OCI-LY7 (cell line): ENCODE data around the gene PLXNC1. TPM values are rescaled to one million over a fixed set of nuclear protein-coding genes. Genes with fewer than 3 reads are reported as not detected.
A peak's percentile ranks its signal among the peaks of the same experiment; 100 is the strongest.
"Not testable (repeated sequence)": the region's sequence is repeated elsewhere in the genome, so short reads cannot be mapped to it uniquely, and the experiment has no call there.

Source experiments
- BruUV-seq: library from RNA; stranded (reverse); fragments of 400-500 nt; replicated peaks from 2 replicates; lab custom pipeline; 2021; lab: Mats Ljungman, UMichigan
- CTCF ChIA-PET: fragments of 300-600 bp; sonication (Branson Sonifier 250); formaldehyde crosslinking; loops from one replicate; lab custom pipeline; 2022; ENCODE audit warnings: antibody characterized with exemption; ENCODE audit not compliant: unreplicated experiment; lab: Charles Lee
- POLR2A ChIA-PET: fragments of 300-600 bp; sonication (Branson Sonifier 250); formaldehyde crosslinking; loops from one replicate; lab custom pipeline; 2022; ENCODE audit warnings: antibody characterized with exemption; lab: Charles Lee
- DNase-seq: peaks from one replicate; pipeline ENCODE4 v3.0.0-alpha.2; 2015; ENCODE audit warnings: low spot score
- H2AFZ ChIP-seq: fragments of 200-600 bp; sonication (generic), shearing (Covaris generic); 2 replicates; pipeline ENCODE4 v1.6.1; 2014; ENCODE audit warnings: mild to moderate bottlenecking, antibody characterized with exemption, low read length, moderate library complexity
- H3K27ac ChIP-seq: fragments of 200-600 bp; sonication (generic); 2 replicates; pipeline ENCODE4 v1.5.1; 2014; ENCODE audit warnings: mixed run types, low read depth, mild to moderate bottlenecking, moderate library complexity, low read length, inconsistent platforms; ENCODE audit not compliant: poor library complexity, severe bottlenecking
- H3K36me3 ChIP-seq: fragments of 200-600 bp; sonication (generic); 2 replicates; pipeline ENCODE4 v1.6.1; 2014; ENCODE audit warnings: mild to moderate bottlenecking, antibody characterized with exemption, low read length, moderate library complexity, mixed read lengths; ENCODE audit not compliant: insufficient read depth
- H3K4me1 ChIP-seq: fragments of 200-600 bp; sonication (generic); 2 replicates; pipeline ENCODE4 v1.5.1; 2014; ENCODE audit warnings: mild to moderate bottlenecking, low read length; ENCODE audit not compliant: insufficient read depth, poor library complexity, severe bottlenecking
- H3K4me2 ChIP-seq: fragments of 200-600 bp; sonication (generic); 2 replicates; pipeline ENCODE4 v1.6.1; 2014; ENCODE audit warnings: mild to moderate bottlenecking, low read length
- H3K4me3 ChIP-seq: fragments of 200-600 bp; sonication (generic); 2 replicates; pipeline ENCODE4 v1.5.1; 2014; ENCODE audit warnings: mild to moderate bottlenecking, low read depth, low read length; ENCODE audit not compliant: poor library complexity, severe bottlenecking
- H3K79me2 ChIP-seq: fragments of 200-600 bp; sonication (generic); 2 replicates; pipeline ENCODE4 v1.6.1; 2016; ENCODE audit warnings: low read depth, mild to moderate bottlenecking, low read length, moderate library complexity, mixed read lengths; ENCODE audit not compliant: insufficient read depth
- H3K9me2 ChIP-seq: fragments of 200-600 bp; sonication (generic); 2 replicates; pipeline ENCODE4 v1.6.1; 2016; ENCODE audit warnings: mild to moderate bottlenecking, low read length, mixed read lengths; ENCODE audit not compliant: insufficient read depth
- H3K9me3 ChIP-seq: fragments of 200-600 bp; sonication (generic); 2 replicates; pipeline ENCODE4 v1.6.1; 2014; ENCODE audit warnings: mild to moderate bottlenecking, mixed run types, low read length, mixed read lengths
- H4K20me1 ChIP-seq: fragments of 200-600 bp; sonication (generic); 2 replicates; pipeline ENCODE4 v1.6.1; 2014; ENCODE audit warnings: mild to moderate bottlenecking, antibody characterized with exemption, low read length, moderate library complexity, mixed read lengths; ENCODE audit not compliant: insufficient read depth
- EZH2phosphoT487 ChIP-seq: fragments of 200-600 bp; sonication (generic); IDR thresholded peaks from 2 replicates; pipeline ENCODE4 v1.6.1; 2018; ENCODE audit warnings: low read depth, borderline replicate concordance, mild to moderate bottlenecking, mixed run types, antibody characterized with exemption, low read length, moderate library complexity, mixed read lengths
- intact Hi-C: fragments of 100-400 bp; cut with micrococcal nuclease; formaldehyde crosslinking; loops from one replicate; pipeline ENCODE4 v1.10.0; 2022; ENCODE audit not compliant: unreplicated experiment
- total RNA-seq, 2 experiments: library from RNA; depleted of rRNA in 1 of 2; stranded (reverse); fragments of >200 nt in 1 of 2; shearing (Covaris generic) in 1 of 2; gene quantifications; 2 replicates each; pipeline ENCODE4 v1.2.3, GENCODE V29; 2014 to 2022
- TF ChIP-seq, protein P1 (sequence below): fragments of 200-600 bp; sonication (generic); conservative IDR thresholded peaks from 2 replicates; pipeline ENCODE4 v1.5.1; 2014; ENCODE audit warnings: mild to moderate bottlenecking, antibody characterized with exemption, low read length, moderate library complexity, mixed read lengths

PLXNC1 gene
- total RNA-seq, 2 experiments from 2014 or later = 4.5 to 8.0 TPM

DNA sequence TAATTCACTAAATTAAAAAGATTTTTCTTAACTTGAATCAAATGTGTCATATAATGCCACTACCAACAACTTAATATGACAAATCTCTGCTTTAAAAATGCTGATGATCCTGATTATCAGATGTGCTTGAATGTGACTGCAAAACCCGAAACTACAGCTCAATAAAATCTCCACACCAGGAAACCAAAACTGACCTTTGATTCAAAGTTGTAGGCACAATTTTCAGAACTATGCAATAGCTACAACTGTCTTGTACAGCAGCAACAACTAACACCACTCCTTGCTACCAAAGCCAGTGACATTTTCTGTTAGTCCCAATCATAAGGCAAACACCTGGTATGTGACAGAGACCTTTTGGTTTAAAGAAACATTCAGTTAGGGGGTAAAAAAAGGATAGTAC, 164.0 kb downstream of the PLXNC1 start:
- Histone ChIP-seq H3K36me3 (peaks cover 50% of the 10 kb centered on the region), H3K9me3 (no peaks in the 10 kb centered on the region), H3K4me2 (no peak overlapping the region), H2AFZ (no peak overlapping the region), H4K20me1 (no peaks in the 10 kb centered on the region), H3K79me2 (no peaks in the 10 kb centered on the region), H3K27ac (no peak overlapping the region), H3K4me1 (peaks cover 6% of the 10 kb centered on the region), H3K4me3 (no peak overlapping the region), H3K9me2 (no peaks in the 10 kb centered on the region)
- CTCF ChIA-PET = interaction anchor here (0.9 kb wide), 1 partner anchor 9 kb away, joined by 4 read pairs; no protein-coding TSS in a partner anchor
- BruUV-seq = no TSS peak
- no peak for DNase-seq
- no peak for TF ChIP-seq EZH2phosphoT487
- TF ChIP-seq, protein P1, sequence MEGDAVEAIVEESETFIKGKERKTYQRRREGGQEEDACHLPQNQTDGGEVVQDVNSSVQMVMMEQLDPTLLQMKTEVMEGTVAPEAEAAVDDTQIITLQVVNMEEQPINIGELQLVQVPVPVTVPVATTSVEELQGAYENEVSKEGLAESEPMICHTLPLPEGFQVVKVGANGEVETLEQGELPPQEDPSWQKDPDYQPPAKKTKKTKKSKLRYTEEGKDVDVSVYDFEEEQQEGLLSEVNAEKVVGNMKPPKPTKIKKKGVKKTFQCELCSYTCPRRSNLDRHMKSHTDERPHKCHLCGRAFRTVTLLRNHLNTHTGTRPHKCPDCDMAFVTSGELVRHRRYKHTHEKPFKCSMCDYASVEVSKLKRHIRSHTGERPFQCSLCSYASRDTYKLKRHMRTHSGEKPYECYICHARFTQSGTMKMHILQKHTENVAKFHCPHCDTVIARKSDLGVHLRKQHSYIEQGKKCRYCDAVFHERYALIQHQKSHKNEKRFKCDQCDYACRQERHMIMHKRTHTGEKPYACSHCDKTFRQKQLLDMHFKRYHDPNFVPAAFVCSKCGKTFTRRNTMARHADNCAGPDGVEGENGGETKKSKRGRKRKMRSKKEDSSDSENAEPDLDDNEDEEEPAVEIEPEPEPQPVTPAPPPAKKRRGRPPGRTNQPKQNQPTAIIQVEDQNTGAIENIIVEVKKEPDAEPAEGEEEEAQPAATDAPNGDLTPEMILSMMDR = no peak
- intact Hi-C loops = no loop called here
- POLR2A ChIA-PET = no interaction called here

DNA sequence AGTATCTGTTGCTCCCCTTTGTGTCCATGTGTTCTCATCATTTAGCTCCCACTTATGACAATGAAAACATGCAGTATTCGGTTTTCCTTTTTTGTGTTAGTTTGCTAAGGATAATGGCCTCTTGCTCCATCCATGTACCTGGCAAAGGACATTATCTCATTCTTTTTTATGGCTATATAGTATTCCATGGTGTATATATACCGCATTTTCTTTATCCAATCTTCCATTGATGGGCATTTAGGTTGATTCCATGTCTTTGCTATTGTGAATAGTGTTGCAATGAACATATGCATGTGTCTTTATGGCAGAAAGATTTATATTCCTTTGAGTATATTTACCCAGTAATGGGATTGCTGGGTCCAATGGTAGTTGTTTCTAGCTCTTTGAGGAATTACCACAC, 168.2 kb downstream of the PLXNC1 start:
- intact Hi-C loops, H3K4me2 ChIP-seq, CTCF ChIA-PET, H3K9me2 ChIP-seq, H3K79me2 ChIP-seq, H3K27ac ChIP-seq, H4K20me1 ChIP-seq, H3K4me1 ChIP-seq, H3K4me3 ChIP-seq, H2AFZ ChIP-seq, BruUV-seq, DNase-seq: not testable (repeated sequence)
- Histone ChIP-seq H3K36me3 (peaks cover 25% of the 10 kb centered on the region), H3K9me3 (peaks cover 23% of the 10 kb centered on the region; the same call in 1 of the 2 replicates)
- POLR2A ChIA-PET = interaction anchor here (1.3 to 1.8 kb wide), 2 partner anchors 11 to 20 kb away, joined by 3 read pairs; no protein-coding TSS in a partner anchor

DNA sequence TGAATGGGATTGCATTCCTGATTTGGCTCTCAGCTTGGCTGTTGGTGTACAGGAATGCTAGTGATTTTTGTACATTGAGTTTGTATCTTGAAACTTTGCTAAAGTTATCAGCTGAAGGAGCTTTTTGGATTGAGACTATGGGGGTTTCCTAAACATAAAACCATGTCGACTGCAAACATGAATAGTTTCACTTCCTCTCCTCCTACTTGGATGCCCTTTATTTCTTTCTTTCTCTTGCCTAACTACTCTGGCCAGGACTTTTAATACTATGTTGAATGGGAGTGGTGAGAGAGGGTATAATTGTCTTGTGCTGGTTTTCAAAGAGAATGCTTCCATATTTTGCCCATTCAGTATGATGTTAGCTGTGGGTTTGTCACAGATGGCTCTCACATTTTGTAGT, 169.8 kb downstream of the PLXNC1 start:
- Histone ChIP-seq H3K4me1 (peaks cover 10% of the 10 kb centered on the region), H3K36me3 (peaks cover 31% of the 10 kb centered on the region), H3K79me2 (no peaks in the 10 kb centered on the region), H3K9me2 (no peaks in the 10 kb centered on the region), H3K27ac (no peak overlapping the region), H3K4me2 (no peak overlapping the region), H3K9me3 (peaks cover 23% of the 10 kb centered on the region; the same call in 1 of the 2 replicates), H2AFZ (no peak overlapping the region), H3K4me3 (no peak overlapping the region), H4K20me1 (no peaks in the 10 kb centered on the region)
- ChIA-PET CTCF (no interaction called here), POLR2A (no interaction called here)
- TF ChIP-seq EZH2phosphoT487 = no peak
- TF ChIP-seq, protein P1 = no peak
- no TSS peak for BruUV-seq
- intact Hi-C loops = no loop called here
- peak; percentile 25 for DNase-seq
